Measurements from ENCODE around the gene IMMP2L.

DNA sequence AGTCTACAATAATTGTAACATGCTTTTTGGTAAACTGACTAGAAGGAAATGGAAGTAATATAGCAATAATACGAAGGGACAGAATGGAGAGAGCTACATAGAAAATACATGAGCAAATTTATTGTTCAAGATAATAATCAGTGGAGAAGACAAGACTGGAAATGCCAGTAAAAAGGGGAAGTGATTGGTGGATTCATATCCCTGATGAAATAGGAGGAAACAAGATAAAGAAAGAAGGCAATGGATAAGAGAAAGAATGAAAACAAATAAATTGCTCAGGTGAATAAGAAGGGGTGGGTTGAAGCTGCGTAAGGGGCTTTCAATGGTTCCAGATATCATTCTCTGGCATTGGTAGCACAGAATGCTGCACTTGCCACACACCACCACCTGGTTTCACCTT lies 335.5 kb downstream of the IMMP2L start:
- TF ChIP-seq MXI1 (IDR thresholded peaks at IDR 0.05; ENCODE audit: low read depth, low read length), result no peak
- TF ChIP-seq, protein P1, sequence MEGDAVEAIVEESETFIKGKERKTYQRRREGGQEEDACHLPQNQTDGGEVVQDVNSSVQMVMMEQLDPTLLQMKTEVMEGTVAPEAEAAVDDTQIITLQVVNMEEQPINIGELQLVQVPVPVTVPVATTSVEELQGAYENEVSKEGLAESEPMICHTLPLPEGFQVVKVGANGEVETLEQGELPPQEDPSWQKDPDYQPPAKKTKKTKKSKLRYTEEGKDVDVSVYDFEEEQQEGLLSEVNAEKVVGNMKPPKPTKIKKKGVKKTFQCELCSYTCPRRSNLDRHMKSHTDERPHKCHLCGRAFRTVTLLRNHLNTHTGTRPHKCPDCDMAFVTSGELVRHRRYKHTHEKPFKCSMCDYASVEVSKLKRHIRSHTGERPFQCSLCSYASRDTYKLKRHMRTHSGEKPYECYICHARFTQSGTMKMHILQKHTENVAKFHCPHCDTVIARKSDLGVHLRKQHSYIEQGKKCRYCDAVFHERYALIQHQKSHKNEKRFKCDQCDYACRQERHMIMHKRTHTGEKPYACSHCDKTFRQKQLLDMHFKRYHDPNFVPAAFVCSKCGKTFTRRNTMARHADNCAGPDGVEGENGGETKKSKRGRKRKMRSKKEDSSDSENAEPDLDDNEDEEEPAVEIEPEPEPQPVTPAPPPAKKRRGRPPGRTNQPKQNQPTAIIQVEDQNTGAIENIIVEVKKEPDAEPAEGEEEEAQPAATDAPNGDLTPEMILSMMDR (IDR thresholded peaks at IDR 0.05), result no peak
- TF ChIP-seq EZH2phosphoT487 (IDR thresholded peaks at IDR 0.05; ENCODE audit: borderline replicate concordance, low read depth), result no peak
- TF ChIP-seq MEF2A (IDR thresholded peaks at IDR 0.05; ENCODE audit: borderline replicate concordance, low read depth), result no peak

Data from SK-N-SH (cell line).